H4 (cell line): Measurements from ENCODE around the gene FHOD3. TPM values are rescaled to one million over a fixed set of nuclear protein-coding genes. Genes with fewer than 3 reads are reported as not detected.

Experiments
- DNase-seq: peaks from one replicate; pipeline ENCODE4 v3.0.0-alpha.2; 2015; ENCODE audit warnings: low spot score
- total RNA-seq: library from RNA; depleted of rRNA; stranded (reverse); fragments of >200 nt; shearing (Covaris generic); gene quantifications from 2 replicates; pipeline ENCODE4 v1.2.3, GENCODE V29; 2014

Gene FHOD3
- total RNA-seq, 1 experiment from 2014 or later: 6.1 TPM

GRCh38 chr18:36408606-36409005 is 111.1 kb downstream of the FHOD3 start:
- DNase-seq: no peak

DNA sequence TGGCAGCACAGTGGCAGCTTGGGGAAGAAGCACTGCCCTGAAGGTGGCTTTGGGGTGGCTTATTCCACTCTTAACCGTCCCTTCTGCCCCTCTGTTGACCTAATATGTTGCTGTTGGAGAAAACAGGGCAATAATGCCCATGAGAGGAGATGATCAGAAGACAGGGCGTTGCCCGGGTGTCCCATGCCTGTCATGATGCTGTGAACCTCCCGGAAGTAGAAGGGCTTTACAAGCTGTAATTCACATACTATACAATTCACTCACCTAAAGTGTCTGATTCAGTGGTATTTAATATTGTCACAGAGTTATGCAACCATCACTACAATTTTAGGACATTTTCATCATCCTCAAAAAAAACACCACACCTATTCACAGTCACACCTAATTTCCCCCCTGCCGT is 112.3 kb downstream of the FHOD3 start:
- no peak for DNase-seq

GRCh38 chr18:36410346-36410745 is 112.8 kb downstream of the FHOD3 start:
- no peak for DNase-seq

- peak; percentile 53 for DNase-seq
These were observed 114.2 kb downstream of the FHOD3 start for GRCh38 chr18:36411745-36412168.

DNA sequence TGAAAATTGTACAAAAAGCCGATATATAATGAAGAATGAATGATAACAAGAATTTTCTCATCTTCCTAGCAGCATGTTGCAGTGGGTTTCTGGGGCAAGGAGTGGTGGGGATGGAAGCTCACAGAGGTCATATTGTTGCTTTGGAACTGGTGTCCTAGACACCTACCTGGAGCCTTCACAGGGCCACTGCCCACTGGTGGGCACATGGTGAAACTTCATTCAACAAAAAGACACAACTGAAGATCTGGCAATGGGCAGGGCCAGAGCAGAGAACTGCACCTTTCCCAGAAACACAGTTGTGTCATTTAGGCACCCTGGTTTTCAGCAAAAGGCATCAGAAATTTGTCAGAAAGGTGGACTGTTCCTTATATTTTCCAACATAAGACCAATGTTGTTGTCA is 115.3 kb downstream of the FHOD3 start:
- peak; percentile 49 for DNase-seq

DNA sequence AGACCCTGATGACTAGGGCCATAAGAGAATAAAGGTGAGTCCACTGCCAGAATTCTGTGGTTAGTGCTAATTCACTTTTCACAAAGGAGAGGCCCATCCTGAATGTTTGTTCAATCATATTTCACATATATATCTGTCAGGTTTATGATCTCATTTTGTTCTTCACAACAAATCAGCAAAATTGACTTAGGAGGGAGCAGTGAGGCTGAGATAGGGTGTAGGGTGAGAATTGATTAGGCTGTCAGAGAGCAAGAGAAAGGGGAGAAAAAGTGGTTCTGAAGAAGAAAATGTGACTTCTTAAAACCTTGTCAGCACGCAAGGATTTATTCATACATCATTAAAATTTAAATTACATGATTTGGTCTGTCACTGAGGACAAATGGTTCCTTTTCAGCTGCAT is 117.7 kb downstream of the FHOD3 start:
- DNase-seq: no peak

- DNase-seq: no peak
These were observed 118.1 kb downstream of the FHOD3 start for GRCh38 chr18:36415625-36416024.

DNA sequence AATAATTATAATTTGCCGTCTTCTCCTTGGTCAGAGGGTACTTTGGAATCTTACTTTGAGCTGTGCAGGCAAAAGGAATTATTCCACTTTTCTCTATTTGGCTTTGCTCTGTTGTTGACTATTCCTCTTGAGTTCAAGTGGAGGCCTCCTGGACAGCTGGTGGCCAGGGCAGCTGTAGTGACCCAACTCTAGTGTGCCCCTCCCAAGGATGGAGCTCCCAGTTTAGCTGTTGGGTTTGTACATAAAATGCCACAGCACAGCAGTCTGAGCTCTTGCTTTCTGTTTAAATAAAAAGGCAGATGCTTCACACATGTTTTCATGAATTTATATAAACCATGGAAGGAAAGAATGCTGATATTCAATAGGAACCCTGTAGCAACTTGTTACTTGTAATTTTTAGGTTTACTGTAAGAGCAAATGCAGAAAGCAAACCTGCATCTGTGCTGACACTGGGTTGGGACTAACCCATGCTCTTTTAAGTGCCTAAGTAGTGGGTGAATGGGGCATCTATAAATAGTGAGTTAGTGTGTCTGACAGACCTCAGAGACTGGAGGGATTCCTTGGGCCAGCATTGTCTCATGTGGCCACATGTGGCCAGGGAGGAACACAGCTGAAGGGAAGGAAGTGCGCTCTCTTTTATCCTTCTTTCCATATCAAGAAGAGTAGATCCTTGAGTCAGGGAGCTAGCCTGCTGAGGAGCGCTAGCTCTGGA is 121.8 kb downstream of the FHOD3 start:
- DNase-seq: no peak

- DNase-seq: peak; percentile 67
These were observed 122.5 kb downstream of the FHOD3 start for GRCh38 chr18:36419900-36420531.

DNA sequence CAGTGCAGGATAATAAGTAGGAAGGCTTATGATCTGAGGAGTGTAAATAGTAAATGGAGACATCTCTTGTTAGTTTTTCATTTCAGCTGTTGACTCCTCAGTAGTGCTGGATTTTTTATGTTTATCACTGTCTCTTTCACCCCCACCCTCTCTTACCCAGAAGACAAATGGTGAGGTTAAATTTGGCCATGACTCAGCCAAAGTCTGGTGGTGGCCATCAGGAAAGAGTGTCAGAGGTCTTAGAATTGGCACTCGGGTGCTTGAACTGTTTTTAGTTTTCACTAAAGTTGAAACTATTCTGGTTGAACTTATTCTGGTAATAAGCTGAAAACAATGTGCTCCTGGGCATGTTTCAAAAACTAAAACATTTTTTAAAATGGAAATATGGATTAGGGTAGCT is 123.3 kb downstream of the FHOD3 start:
- no peak for DNase-seq

GRCh38 chr18:36424741-36425142 is 127.2 kb downstream of the FHOD3 start:
- DNase-seq: peak; percentile 25

DNA sequence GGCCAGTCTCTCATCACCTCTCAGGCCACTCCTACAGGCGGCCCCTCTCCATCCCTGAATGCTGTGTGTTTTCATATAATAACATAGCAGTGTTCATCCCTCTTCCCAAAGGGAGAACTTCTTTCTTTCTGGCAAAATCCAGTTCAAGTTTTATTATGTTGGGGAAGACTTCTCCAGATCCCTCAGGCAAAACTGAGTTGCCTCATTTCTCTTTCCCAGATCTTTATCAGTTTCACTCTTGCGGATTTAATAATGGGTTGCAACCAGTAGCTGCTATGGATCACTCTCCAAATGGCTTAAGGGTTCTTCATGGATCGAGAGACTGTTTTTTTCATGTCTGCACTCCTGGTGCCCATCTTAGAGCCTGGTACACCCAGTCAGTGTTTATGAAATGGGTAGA is 129.9 kb downstream of the FHOD3 start:
- no peak for DNase-seq

DNA sequence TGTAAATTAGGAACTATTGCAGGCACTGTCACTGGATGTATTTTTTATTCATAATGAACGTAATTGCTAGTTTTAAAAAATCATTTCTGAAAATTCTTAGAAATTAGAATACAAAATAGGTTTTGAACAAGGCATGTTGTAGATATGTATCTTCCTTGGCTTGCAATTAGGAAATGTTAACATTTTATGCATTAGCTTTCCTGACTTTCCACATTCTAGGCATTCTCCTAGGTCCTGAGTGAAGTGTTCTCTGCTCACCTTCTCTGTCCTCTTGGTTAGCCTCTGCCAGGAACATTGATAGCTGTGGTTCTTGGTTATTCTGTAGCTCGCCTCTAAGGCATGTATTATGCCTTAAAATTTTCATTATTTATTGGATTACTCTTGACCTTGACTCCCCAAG is 130.3 kb downstream of the FHOD3 start:
- no peak for DNase-seq

- DNase-seq: no peak
These were observed 131.0 kb downstream of the FHOD3 start for GRCh38 chr18:36428431-36429029.

DNA sequence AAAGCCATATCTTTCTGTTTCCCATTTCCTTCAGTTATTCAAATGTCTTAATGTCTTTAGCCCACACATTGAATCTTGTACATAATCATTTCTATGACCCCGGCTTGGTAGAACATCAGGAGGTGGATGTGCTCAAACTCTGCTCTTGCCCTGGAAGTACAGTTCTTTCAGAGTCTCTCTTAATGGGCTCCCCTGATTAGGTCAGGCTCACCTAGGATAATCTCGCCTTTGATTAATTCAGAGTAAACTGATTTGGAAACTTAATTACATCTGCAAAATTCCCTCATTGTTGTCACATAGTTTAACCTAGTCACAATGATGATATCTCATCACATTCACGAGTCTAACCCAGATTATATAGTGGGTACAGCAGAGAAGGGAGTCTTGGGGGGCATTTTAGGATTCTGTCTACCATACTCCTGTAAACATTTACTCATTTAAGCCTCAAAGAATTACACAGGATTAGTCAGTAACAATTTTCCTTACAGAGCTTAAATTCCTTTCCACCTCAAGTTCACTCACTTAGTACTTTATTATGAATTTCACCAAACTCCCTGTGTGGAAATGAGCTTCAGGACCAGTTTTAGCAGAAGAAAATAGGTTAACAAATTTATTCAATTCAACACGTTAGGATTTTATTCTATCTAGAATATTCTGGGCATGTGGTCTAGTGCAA is 135.5 kb downstream of the FHOD3 start:
- DNase-seq: no peak

- DNase-seq: no peak
These were observed 138.9 kb downstream of the FHOD3 start for GRCh38 chr18:36436387-36436786.

- no peak for DNase-seq
These were observed 143.1 kb downstream of the FHOD3 start for GRCh38 chr18:36440614-36441013.

DNA sequence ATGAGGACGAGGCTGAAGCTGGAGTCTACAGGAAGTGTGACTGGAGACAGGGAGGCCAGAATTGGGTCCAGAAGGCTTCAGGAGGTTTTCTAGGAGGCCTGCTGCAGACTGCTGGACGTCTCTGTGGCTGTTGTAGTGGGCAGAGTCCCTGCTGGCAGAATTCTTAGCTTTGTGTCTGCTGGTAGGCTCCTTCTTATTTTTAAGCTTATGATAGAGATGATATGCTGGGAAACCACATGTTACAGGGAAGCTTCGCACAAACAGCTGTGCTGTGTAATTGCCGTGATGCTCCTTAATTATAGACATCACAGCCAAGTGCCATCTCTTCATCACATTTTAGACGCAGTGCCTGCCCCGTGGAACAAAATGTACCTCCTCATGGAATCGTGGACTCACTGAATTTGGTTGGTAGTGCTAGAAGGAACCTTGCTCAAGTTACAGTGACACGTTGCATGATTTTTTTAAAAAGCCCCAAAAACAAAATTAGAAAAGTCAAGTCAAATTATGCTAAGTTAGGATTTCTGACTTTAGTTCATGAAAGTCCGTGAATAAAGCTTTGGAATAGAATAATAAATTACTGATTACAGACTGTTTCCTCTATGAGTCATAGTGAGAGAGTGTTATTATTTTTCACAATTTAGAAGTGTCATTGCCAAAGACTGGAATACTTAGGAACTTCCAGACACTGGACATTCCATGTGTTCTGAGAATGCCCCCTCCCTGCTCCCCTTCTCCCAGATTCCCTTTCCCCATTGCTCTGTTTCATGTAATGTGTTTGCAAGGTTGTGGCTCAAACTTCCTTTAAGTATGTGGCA is 144.1 kb downstream of the FHOD3 start:
- no peak for DNase-seq

- no peak for DNase-seq
These were observed 145.2 kb downstream of the FHOD3 start for GRCh38 chr18:36442717-36443116.

- no peak for DNase-seq
These were observed 148.5 kb downstream of the FHOD3 start for GRCh38 chr18:36446059-36446458.

DNA sequence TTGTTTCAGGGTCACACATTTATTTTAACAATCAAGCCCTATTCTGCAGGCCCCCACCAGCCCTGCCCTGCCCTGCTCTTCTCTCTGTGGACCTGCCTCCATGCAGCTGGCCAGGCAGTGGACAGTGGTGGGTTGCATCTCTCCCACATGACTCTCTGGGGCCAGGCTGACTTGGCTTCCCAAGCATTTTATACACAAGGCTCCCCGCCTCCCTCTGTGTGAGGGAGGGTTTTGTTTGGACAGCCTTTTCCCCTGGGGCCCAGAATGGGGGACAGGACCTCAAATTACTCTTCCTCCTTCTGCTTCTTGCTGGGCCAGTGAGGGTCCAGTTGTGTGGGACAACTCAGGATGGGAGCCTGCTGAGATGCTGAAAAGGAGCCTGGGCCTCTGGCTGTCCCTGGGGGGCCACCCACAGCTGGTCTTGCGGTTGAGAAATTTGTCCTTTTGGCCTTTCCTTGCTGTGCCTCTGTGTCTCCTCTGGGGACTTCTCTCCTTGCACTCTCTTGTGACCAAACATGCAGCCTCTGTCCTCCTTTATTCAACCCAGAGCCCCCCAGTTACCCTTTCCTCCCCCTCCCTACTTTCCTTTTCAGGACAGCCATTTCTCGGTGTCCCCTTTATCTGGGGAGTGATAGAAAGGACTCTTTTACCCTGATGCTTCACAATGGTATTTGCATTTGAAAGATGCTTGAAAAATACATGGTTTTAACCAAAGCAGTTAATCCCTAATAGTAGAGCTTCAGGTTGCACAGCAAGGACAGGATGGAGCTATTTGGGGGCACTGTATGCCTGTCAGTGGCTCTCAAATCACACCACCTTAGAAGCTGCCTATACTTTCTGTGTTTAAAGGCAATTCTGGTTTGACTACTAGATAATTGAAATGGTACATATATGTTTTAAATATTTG is 151.1 kb downstream of the FHOD3 start:
- no peak for DNase-seq
